ENCODE data around the gene ELOF1. TPM values are rescaled to one million over a fixed set of nuclear protein-coding genes. Genes with fewer than 3 reads are reported as not detected.

Gene ELOF1
- total RNA-seq, 4 donors from 2014 or later, result 18.7 to 57.0 (median 30.9) TPM

- 71 to 79% methylated on average over 19 to 22 of the region's 26 CpGs for WGBS, 2 donors
- no peak for TF ChIP-seq CTCF (IDR thresholded peaks at IDR 0.05)
- TF ChIP-seq POLR2A (IDR thresholded peaks at IDR 0.05), result no peak
- no peak overlapping the region for H3K27ac ChIP-seq
- intact Hi-C loops (cut with DNase I), result no loop called here
- DNase-seq, result no peak
- H3K4me1 ChIP-seq, result no peaks in the 10 kb centered on the region
- H3K27me3 ChIP-seq, result no peaks in the 10 kb centered on the region
- peaks cover 15 to 17% of the 10 kb centered on the region in 2 donors for H3K36me3 ChIP-seq
- H3K9me3 ChIP-seq, result no peaks in the 10 kb centered on the region
- no peak overlapping the region for H3K4me3 ChIP-seq (replicated peaks in 1 of 3)
Observed at GRCh38 chr19:11551603-11552235, 7.3 kb downstream of the ELOF1 start.

DNA sequence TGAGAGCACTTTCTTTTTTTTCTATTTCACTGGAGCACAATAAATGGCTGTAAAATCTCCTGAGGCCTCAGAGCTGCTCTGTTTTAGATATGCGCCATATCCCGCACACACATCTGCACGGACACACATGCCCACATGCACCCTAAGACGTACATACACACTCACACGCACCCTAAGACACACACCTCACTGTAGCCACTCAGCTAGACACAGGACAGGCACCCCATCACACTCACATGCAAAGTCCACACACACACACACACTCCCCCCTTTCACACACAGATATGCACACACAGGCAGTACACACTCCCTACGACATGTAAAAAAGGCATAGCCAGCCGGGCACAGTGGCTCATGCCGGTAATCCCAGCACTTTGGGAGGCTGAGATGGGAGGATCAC, 8.8 kb downstream of the ELOF1 start:
- Histone ChIP-seq H3K27me3 (no peaks in the 10 kb centered on the region), H3K36me3 (peaks cover 15 to 17% of the 10 kb centered on the region in 2 donors), H3K4me1 (no peaks in the 10 kb centered on the region), H3K27ac (no peak overlapping the region), H3K4me3 (replicated peaks in 1 of 3) (no peak overlapping the region), H3K9me3 (no peaks in the 10 kb centered on the region)
- 91 to 93% methylated on average over 8 of the region's 8 CpGs for WGBS, 2 donors
- DNase-seq, result no peak
- intact Hi-C loops (cut with DNase I), result no loop called here
- TF ChIP-seq POLR2A (IDR thresholded peaks at IDR 0.05) (no peak), CTCF (IDR thresholded peaks at IDR 0.05) (no peak)

DNA sequence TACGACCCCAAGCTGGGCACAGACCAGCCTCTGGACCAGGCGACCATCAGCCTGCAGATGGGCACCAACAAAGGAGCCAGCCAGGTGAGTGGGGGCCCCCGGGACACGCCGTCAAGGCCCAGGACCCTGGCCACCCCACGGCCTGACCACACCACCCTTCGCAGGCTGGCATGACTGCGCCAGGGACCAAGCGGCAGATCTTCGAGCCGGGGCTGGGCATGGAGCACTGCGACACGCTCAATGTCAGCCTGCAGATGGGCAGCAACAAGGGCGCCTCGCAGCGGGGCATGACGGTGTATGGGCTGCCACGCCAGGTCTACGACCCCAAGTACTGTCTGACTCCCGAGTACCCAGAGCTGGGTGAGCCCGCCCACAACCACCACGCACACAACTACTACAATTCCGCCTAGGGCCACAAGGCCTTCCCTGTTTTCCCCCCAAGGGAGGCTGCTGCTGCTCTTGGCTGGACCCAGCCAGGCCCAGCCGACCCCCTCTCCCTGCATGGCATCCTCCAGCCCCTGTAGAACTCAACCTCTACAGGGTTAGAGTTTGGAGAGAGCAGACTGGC, 9.6 kb downstream of the ELOF1 start:
- Histone ChIP-seq H3K27ac (no peak overlapping the region), H3K4me3 (replicated peaks in 1 of 3) (no peak overlapping the region), H3K4me1 (no peaks in the 10 kb centered on the region), H3K27me3 (no peaks in the 10 kb centered on the region), H3K36me3 (peaks cover 15 to 17% of the 10 kb centered on the region in 2 donors), H3K9me3 (no peaks in the 10 kb centered on the region)
- WGBS, 2 donors, result 89 to 96% methylated on average over 8 to 12 of the region's 24 CpGs
- TF ChIP-seq CTCF (IDR thresholded peaks at IDR 0.05) (no peak), POLR2A (IDR thresholded peaks at IDR 0.05) (no peak)
- intact Hi-C loops (cut with DNase I), result no loop called here
- DNase-seq, result no peak

DNA sequence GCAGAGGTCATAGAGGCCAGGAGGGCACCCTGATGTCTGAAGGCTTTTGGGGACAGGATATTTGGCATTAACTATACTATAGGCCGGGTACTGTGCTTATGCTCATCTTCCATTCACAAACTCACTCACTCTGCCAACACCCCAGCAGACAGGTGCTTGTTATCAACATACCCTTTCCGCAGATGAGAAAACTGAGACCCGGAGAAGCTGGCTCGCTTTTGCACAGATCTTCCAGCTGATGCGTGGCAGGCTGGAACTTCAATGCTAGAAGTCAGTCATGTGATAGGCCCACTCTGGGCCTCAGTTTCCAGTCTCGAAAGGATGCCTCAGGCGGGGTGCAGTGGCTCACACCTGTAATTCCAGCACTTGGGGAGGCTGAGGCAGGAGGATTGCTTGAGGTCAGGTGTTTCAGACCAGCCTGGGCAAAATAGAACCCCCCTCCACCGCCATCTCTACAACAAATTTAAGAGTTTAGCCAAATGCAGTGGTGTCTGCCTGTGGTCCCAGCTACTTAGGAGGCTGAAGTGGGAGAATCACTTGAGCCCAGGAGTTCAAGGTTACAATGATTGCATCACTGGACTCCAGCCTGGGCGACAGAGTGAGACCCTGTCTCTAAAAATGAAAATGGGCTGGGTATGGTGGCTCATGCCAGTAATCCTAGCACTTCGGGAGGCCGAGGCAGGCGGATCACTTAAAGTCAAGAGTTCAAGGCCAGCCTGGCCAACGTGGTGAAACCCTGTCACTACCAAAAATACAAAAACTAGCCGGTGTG, 10.9 kb downstream of the ELOF1 start:
- intact Hi-C loops (cut with DNase I), result no loop called here
- no peak overlapping the region for H3K4me3 ChIP-seq (replicated peaks in 1 of 3)
- no peaks in the 10 kb centered on the region for H3K9me3 ChIP-seq
- no peak for DNase-seq
- no peak for TF ChIP-seq CTCF (IDR thresholded peaks at IDR 0.05)
- TF ChIP-seq POLR2A (IDR thresholded peaks at IDR 0.05), result no peak
- H3K4me1 ChIP-seq, result no peaks in the 10 kb centered on the region
- peaks cover 6 to 7% of the 10 kb centered on the region in 2 donors for H3K36me3 ChIP-seq
- H3K27ac ChIP-seq, result no peak overlapping the region
- 89 to 92% methylated on average over 14 of the region's 14 CpGs for WGBS, 2 donors
- no peaks in the 10 kb centered on the region for H3K27me3 ChIP-seq

GRCh38 chr19:11541238-11541637, 17.8 kb downstream of the ELOF1 start:
- no peak for DNase-seq
- Histone ChIP-seq H3K27me3 (no peaks in the 10 kb centered on the region), H3K27ac (no peak overlapping the region), H3K4me1 (peaks cover 0 to 5% of the 10 kb centered on the region in 2 donors), H3K36me3 (no peaks in the 10 kb centered on the region), H3K9me3 (no peaks in the 10 kb centered on the region), H3K4me3 (replicated peaks in 1 of 3) (no peak overlapping the region)
- no peak for TF ChIP-seq POLR2A (IDR thresholded peaks at IDR 0.05)
- TF ChIP-seq CTCF (IDR thresholded peaks at IDR 0.05), result no peak
- intact Hi-C loops (cut with DNase I), result no loop called here
- WGBS, 2 donors, result 77 to 80% methylated on average over 3 of the region's 3 CpGs
